ENCODE data around the gene IL20RA. TPM values are rescaled to one million over a fixed set of nuclear protein-coding genes. Genes with fewer than 3 reads are reported as not detected.

The IL20RA gene
- total and polyA plus RNA-seq, 3 experiments from 2014 or later: not detected

DNA sequence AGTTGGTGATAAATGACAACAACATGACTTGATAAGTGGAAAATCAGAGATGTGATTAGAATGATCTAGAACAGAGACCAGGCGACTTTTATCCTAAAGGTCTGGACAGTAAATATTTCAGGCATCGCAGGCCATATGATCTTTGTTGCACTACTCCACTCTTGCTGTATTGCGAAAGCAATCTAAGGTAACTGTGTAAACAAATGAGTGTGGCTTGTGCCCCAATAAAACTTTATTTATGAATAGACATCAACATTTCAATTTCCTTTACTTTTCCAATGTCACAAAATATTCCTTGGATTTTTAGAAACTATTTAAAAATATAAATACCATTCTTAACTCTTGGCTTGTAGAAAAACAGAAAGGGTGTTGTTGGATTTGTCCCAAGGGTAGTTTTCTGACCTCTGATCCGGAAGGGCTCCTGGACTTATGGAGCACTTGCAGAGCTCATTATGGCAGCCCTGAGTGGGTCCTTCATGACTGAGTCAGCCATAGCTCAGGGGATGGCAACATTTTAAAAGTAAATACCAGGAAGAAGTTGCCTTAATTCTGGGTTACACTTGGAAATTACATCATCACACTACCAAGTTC is 34.5 kb downstream of the IL20RA start:
- Histone ChIP-seq H3K4me3 (ENCODE audit: low read length) (no peak overlapping the region), H3K27me3 (ENCODE audit: insufficient read depth, low read length, poor library complexity, severe bottlenecking) (peaks cover 5% of the 10 kb centered on the region), H3K9me3 (ENCODE audit: low read length) (no peaks in the 10 kb centered on the region), H3K4me1 (ENCODE audit: insufficient read depth, low read length) (no peaks in the 10 kb centered on the region), H3K36me3 (ENCODE audit: insufficient read depth, low read length) (no peaks in the 10 kb centered on the region), H3K27ac (ENCODE audit: low read depth, low read length) (no peak overlapping the region)
- POLR2A ChIA-PET: no interaction called here
- no peaks in the 10 kb centered on the region for H3K4me1 Mint-ChIP-seq
- no peak overlapping the region for H3K4me3 Mint-ChIP-seq
- peaks cover 0 to 2% (median 0%) of the 10 kb centered on the region in 5 donors for H3K9me3 Mint-ChIP-seq
- no peak for DNase-seq
- no peak overlapping the region for H3K27ac Mint-ChIP-seq
- H3K27me3 Mint-ChIP-seq: peaks cover 30 to 75% of the 10 kb centered on the region in 2 donors
- CTCF ChIA-PET: interaction anchor here (0.9 kb wide), 1 partner anchor 91 kb away, joined by 4 read pairs; no protein-coding TSS in a partner anchor
- peaks cover 0 to 9% (median 0%) of the 10 kb centered on the region in 3 donors for H3K36me3 Mint-ChIP-seq

DNA sequence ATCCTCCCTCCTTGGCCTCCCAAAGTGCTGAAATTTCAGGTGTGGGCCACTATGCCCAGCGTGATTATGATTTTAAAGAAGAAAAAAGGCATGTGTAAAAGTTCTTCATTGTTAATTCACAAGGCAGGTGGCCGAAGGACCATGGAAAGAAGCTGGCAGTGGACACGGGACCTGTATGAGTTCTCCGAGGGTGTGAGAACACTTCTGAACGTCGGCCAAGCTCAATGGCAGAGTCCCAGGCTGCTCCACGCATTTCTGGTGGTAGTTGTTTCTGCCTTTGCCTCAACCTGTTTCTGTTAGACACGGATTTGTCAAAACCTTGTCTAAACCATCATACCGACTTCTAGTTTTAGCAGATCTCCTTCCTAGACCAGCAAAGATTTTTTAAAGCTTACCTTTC is 36.6 kb downstream of the IL20RA start:
- DNase-seq: no peak
- Histone ChIP-seq H3K4me1 (ENCODE audit: insufficient read depth, low read length) (no peaks in the 10 kb centered on the region), H3K36me3 (ENCODE audit: insufficient read depth, low read length) (no peaks in the 10 kb centered on the region), H3K4me3 (ENCODE audit: low read length) (no peak overlapping the region), H3K9me3 (ENCODE audit: low read length) (no peaks in the 10 kb centered on the region), H3K27ac (ENCODE audit: low read depth, low read length) (no peak overlapping the region), H3K27me3 (ENCODE audit: insufficient read depth, low read length, poor library complexity, severe bottlenecking) (peaks cover 5% of the 10 kb centered on the region)
- Mint-ChIP-seq H3K9me3 (peaks cover 0 to 2% (median 0%) of the 10 kb centered on the region in 5 donors), H3K27me3 (peaks cover 25 to 83% of the 10 kb centered on the region in 2 donors), H3K4me1 (no peaks in the 10 kb centered on the region), H3K4me3 (no peak overlapping the region), H3K27ac (no peak overlapping the region), H3K36me3 (peaks cover 0 to 9% (median 0%) of the 10 kb centered on the region in 3 donors)
- ChIA-PET POLR2A (no interaction called here), CTCF (interaction anchor here (1.2 kb wide), 1 partner anchor 45 kb away, joined by 3 read pairs; no protein-coding TSS in a partner anchor)

- Histone ChIP-seq H3K9me3 (ENCODE audit: low read length) (no peaks in the 10 kb centered on the region), H3K4me1 (ENCODE audit: insufficient read depth, low read length) (no peaks in the 10 kb centered on the region), H3K36me3 (ENCODE audit: insufficient read depth, low read length) (no peaks in the 10 kb centered on the region), H3K27ac (ENCODE audit: low read depth, low read length) (no peak overlapping the region), H3K4me3 (ENCODE audit: low read length) (no peak overlapping the region), H3K27me3 (ENCODE audit: insufficient read depth, low read length, poor library complexity, severe bottlenecking) (peaks cover 10% of the 10 kb centered on the region)
- no peak for DNase-seq
- ChIA-PET CTCF (no interaction called here), POLR2A (no interaction called here)
- Mint-ChIP-seq H3K27ac (no peak overlapping the region), H3K9me3 (no peaks in the 10 kb centered on the region), H3K36me3 (peaks cover 0 to 9% (median 0%) of the 10 kb centered on the region in 3 donors), H3K27me3 (peaks cover 15 to 84% of the 10 kb centered on the region in 2 donors), H3K4me3 (no peak overlapping the region), H3K4me1 (no peaks in the 10 kb centered on the region)
Measured at GRCh38 chr6:137006056-137006455, 38.7 kb downstream of the IL20RA start.

DNA sequence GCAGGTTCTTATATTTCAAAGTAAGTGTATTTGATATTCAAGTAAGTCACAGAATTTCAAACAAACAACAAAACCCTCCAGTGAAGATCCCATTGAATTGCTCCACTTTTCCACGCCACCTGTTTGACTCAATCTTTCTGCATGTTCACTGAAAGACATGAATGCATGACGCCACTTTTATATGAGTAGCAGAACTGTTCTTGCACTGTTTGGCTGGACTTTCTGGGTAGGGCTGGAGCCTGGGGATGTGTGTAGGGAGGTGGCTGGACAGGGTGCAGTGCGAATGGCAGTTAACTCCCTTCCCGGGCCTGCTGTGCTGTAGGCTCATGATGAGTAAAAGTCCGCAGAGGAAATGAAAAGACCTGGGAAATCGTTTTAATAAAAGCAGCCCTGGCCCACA is 39.7 kb downstream of the IL20RA start:
- no peaks in the 10 kb centered on the region for H3K36me3 ChIP-seq (ENCODE audit: insufficient read depth, low read length)
- Mint-ChIP-seq H3K4me3 (no peak overlapping the region), H3K9me3 (no peaks in the 10 kb centered on the region), H3K4me1 (no peaks in the 10 kb centered on the region), H3K27ac (no peak overlapping the region), H3K36me3 (peaks cover 0 to 9% (median 0%) of the 10 kb centered on the region in 3 donors), H3K27me3 (peaks cover 12 to 80% of the 10 kb centered on the region in 2 donors)
- H3K4me3 ChIP-seq (ENCODE audit: low read length): no peak overlapping the region
- CTCF ChIA-PET: no interaction called here
- no peaks in the 10 kb centered on the region for H3K9me3 ChIP-seq (ENCODE audit: low read length)
- H3K27me3 ChIP-seq (ENCODE audit: insufficient read depth, low read length, poor library complexity, severe bottlenecking): peaks cover 5% of the 10 kb centered on the region
- POLR2A ChIA-PET: no interaction called here
- no peaks in the 10 kb centered on the region for H3K4me1 ChIP-seq (ENCODE audit: insufficient read depth, low read length)
- DNase-seq: no peak
- no peak overlapping the region for H3K27ac ChIP-seq (ENCODE audit: low read depth, low read length)

GRCh38 chr6:137002505-137002904 is 42.3 kb downstream of the IL20RA start:
- H3K9me3 Mint-ChIP-seq: no peaks in the 10 kb centered on the region
- H3K4me3 Mint-ChIP-seq: no peak overlapping the region
- no peak overlapping the region for H3K27ac Mint-ChIP-seq
- no peaks in the 10 kb centered on the region for H3K36me3 ChIP-seq (ENCODE audit: insufficient read depth, low read length)
- POLR2A ChIA-PET: no interaction called here
- DNase-seq: no peak
- H3K27me3 Mint-ChIP-seq: peaks cover 13 to 82% of the 10 kb centered on the region in 2 donors
- H3K36me3 Mint-ChIP-seq: peaks cover 0 to 4% (median 0%) of the 10 kb centered on the region in 3 donors
- no peaks in the 10 kb centered on the region for H3K9me3 ChIP-seq (ENCODE audit: low read length)
- H3K27ac ChIP-seq (ENCODE audit: low read depth, low read length): no peak overlapping the region
- H3K4me3 ChIP-seq (ENCODE audit: low read length): no peak overlapping the region
- H3K4me1 ChIP-seq (ENCODE audit: insufficient read depth, low read length): no peaks in the 10 kb centered on the region
- no peaks in the 10 kb centered on the region for H3K4me1 Mint-ChIP-seq
- CTCF ChIA-PET: no interaction called here
- peaks cover 5% of the 10 kb centered on the region for H3K27me3 ChIP-seq (ENCODE audit: insufficient read depth, low read length, poor library complexity, severe bottlenecking)

DNA sequence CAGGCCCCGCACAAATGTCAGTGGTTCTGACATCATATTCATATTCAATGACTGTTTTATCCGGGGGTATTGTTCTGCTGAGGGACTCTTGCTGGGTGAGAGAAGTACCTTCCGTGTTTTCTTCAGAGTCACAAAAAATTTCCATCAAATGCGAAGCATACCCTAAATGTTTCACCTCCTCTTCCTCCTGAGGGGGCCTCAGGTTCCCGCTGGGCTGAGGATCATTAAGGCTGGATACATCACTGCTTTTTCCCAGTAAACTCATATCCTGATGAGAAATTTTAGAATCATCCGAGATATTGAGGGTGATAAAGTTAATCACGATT is 42.8 kb downstream of the IL20RA start:
- no peak overlapping the region for H3K27ac ChIP-seq (ENCODE audit: low read depth, low read length)
- peaks cover 9 to 76% of the 10 kb centered on the region in 2 donors for H3K27me3 Mint-ChIP-seq
- DNase-seq: no peak
- H3K4me3 Mint-ChIP-seq: no peak overlapping the region
- no peaks in the 10 kb centered on the region for H3K9me3 Mint-ChIP-seq
- ChIA-PET POLR2A (no interaction called here), CTCF (no interaction called here)
- H3K4me3 ChIP-seq (ENCODE audit: low read length): no peak overlapping the region
- H3K9me3 ChIP-seq (ENCODE audit: low read length): no peaks in the 10 kb centered on the region
- H3K36me3 Mint-ChIP-seq: no peaks in the 10 kb centered on the region
- no peaks in the 10 kb centered on the region for H3K4me1 ChIP-seq (ENCODE audit: insufficient read depth, low read length)
- no peak overlapping the region for H3K27ac Mint-ChIP-seq
- peaks cover 5% of the 10 kb centered on the region for H3K27me3 ChIP-seq (ENCODE audit: insufficient read depth, low read length, poor library complexity, severe bottlenecking)
- no peaks in the 10 kb centered on the region for H3K36me3 ChIP-seq (ENCODE audit: insufficient read depth, low read length)
- no peaks in the 10 kb centered on the region for H3K4me1 Mint-ChIP-seq

GRCh38 chr6:137001299-137001976 is 43.3 kb downstream of the IL20RA start:
- H3K9me3 ChIP-seq (ENCODE audit: low read length): no peaks in the 10 kb centered on the region
- no peak overlapping the region for H3K4me3 Mint-ChIP-seq
- no peak overlapping the region for H3K4me3 ChIP-seq (ENCODE audit: low read length)
- H3K27ac ChIP-seq (ENCODE audit: low read depth, low read length): no peak overlapping the region
- H3K27ac Mint-ChIP-seq: no peak overlapping the region
- POLR2A ChIA-PET: no interaction called here
- no peaks in the 10 kb centered on the region for H3K36me3 Mint-ChIP-seq
- H3K27me3 Mint-ChIP-seq: peaks cover 13 to 76% of the 10 kb centered on the region in 2 donors
- no peaks in the 10 kb centered on the region for H3K4me1 ChIP-seq (ENCODE audit: insufficient read depth, low read length)
- DNase-seq: no peak
- no peaks in the 10 kb centered on the region for H3K4me1 Mint-ChIP-seq
- H3K36me3 ChIP-seq (ENCODE audit: insufficient read depth, low read length): no peaks in the 10 kb centered on the region
- CTCF ChIA-PET: no interaction called here
- H3K9me3 Mint-ChIP-seq: no peaks in the 10 kb centered on the region
- H3K27me3 ChIP-seq (ENCODE audit: insufficient read depth, low read length, poor library complexity, severe bottlenecking): peaks cover 5% of the 10 kb centered on the region

GRCh38 chr6:137000825-137001224 is 43.9 kb downstream of the IL20RA start:
- H3K4me3 Mint-ChIP-seq: no peak overlapping the region
- Histone ChIP-seq H3K4me1 (ENCODE audit: insufficient read depth, low read length) (no peaks in the 10 kb centered on the region), H3K9me3 (ENCODE audit: low read length) (no peaks in the 10 kb centered on the region), H3K4me3 (ENCODE audit: low read length) (no peak overlapping the region), H3K27ac (ENCODE audit: low read depth, low read length) (no peak overlapping the region), H3K27me3 (ENCODE audit: insufficient read depth, low read length, poor library complexity, severe bottlenecking) (peaks cover 5% of the 10 kb centered on the region), H3K36me3 (ENCODE audit: insufficient read depth, low read length) (no peaks in the 10 kb centered on the region)
- ChIA-PET POLR2A (no interaction called here), CTCF (no interaction called here)
- no peaks in the 10 kb centered on the region for H3K9me3 Mint-ChIP-seq
- peaks cover 15 to 76% of the 10 kb centered on the region in 2 donors for H3K27me3 Mint-ChIP-seq
- no peak overlapping the region for H3K27ac Mint-ChIP-seq
- DNase-seq: no peak
- no peaks in the 10 kb centered on the region for H3K4me1 Mint-ChIP-seq
- no peaks in the 10 kb centered on the region for H3K36me3 Mint-ChIP-seq
